Prostate gland (tissue), 2 donors: ENCODE data around the gene ARHGEF28.

Source experiments
- CTCF ChIP-seq, 4 experiments: fragments of 200-600 bp in 2 of 4; fragments of 450-650 bp in 2 of 4; sonication (generic) in 2 of 4; IDR thresholded peaks; 1 replicate in 3 of 4; 2 replicates in 1 of 4; pipeline ENCODE4 v1.5.1; 2016 to 2019; ENCODE audit warnings: antibody characterized with exemption in 4 of 4, mild to moderate bottlenecking in 2 of 4, moderate library complexity in 2 of 4
- POLR2A ChIP-seq: fragments of 450-650 bp; IDR thresholded peaks from one replicate; pipeline ENCODE4 v1.6.1; 2016; ENCODE audit warnings: antibody characterized with exemption, mild to moderate bottlenecking
- POLR2AphosphoS5 ChIP-seq: sonication (generic); formaldehyde crosslinking; IDR thresholded peaks from one replicate; pipeline ENCODE4 v1.6.1; 2017; ENCODE audit warnings: antibody characterized with exemption

GRCh38 chr5:73637565-73637964 lies 11.6 kb downstream of the ARHGEF28 start:
- no peak for TF ChIP-seq CTCF (IDR thresholded peaks at IDR 0.05)
- no peak for TF ChIP-seq POLR2AphosphoS5
- TF ChIP-seq POLR2A = no peak
